K562 (cell line): Measurements from ENCODE around the gene OPA3. TPM values are rescaled to one million over a fixed set of nuclear protein-coding genes. Genes with fewer than 3 reads are reported as not detected.

Experiments used
- ATAC-seq: fragments of 200-7000 bp; cut with Tn5 transposase; 3 replicates; pipeline ENCODE4 v1.9.1; 2020; ENCODE audit warnings: moderate library complexity
- BruUV-seq: library from RNA; stranded (reverse); fragments of 400-500 nt; replicated peaks from 2 replicates; lab custom pipeline; 2021; lab: Mats Ljungman, UMichigan
- CTCF ChIA-PET: fragments of 300-600 bp; formaldehyde crosslinking; extraction: SDS; loops from one replicate; lab custom pipeline; 2021; ENCODE audit warnings: low intra/inter-chr PET ratio; lab: Yijun Ruan, JAX
- POLR2A ChIA-PET: fragments of 300-600, 350-650 bp; sonication (Branson Sonifier 250); formaldehyde crosslinking; extraction: SDS; loops from one replicate; lab custom pipeline; 2021; ENCODE audit warnings: antibody characterized with exemption, inconsistent platforms; lab: Yijun Ruan, JAX
- DNase-seq, 4 experiments: peaks; one replicate each; pipeline versions ENCODE4 v3.0.0 to v3.0.0-alpha.2; 2011 to 2018; ENCODE audit warnings: low spot score in 3 of 4, mixed read lengths in 3 of 4; ENCODE audit errors: extremely low read depth in 1 of 4
- FAIRE-seq: peaks from 2 replicates; lab custom pipeline; 2011; peaks lifted over from hg19 to GRCh38; lab: Jason Lieb, UNC
- H2AFZ ChIP-seq: 2 replicates; pipeline ENCODE4 v1.6.0; 2011; ENCODE audit warnings: low read depth, low read length, control low read depth, inconsistent platforms
- H3K27ac ChIP-seq: fragments of 200-600 bp; 3 replicates; pipeline ENCODE4 v1.8.0; 2011; ENCODE audit warnings: low read depth, mild to moderate bottlenecking, control low read depth, inconsistent platforms, low read length, moderate library complexity, mixed read lengths; ENCODE audit errors: extremely low read depth
- H3K27me3 ChIP-seq, 2 experiments: fragments of 300-600 bp in 1 of 2; 2 replicates in 1 of 2; 3 replicates in 1 of 2; pipeline versions ENCODE4 v1.6.0 to v1.8.0; 2011; ENCODE audit warnings: inconsistent platforms in 2 of 2, low read length in 2 of 2, mild to moderate bottlenecking in 1 of 2, mixed read lengths in 1 of 2, moderate library complexity in 1 of 2; ENCODE audit not compliant: control insufficient read depth in 2 of 2, insufficient read depth in 2 of 2
- H3K36me3 ChIP-seq: fragments of 300-600 bp; 3 replicates; pipeline ENCODE4 v1.8.0; 2011; ENCODE audit warnings: mild to moderate bottlenecking, low read length, inconsistent platforms; ENCODE audit not compliant: control insufficient read depth, insufficient read depth
- H3K4me1 ChIP-seq, 2 experiments: fragments of 200-600 bp in 1 of 2; replicated peaks in 1 of 2; 2 replicates in 1 of 2; 3 replicates in 1 of 2; pipeline versions ENCODE4 v1.5.1 to v1.8.0; 2011; ENCODE audit warnings: inconsistent platforms in 2 of 2, low read length in 2 of 2, mild to moderate bottlenecking in 1 of 2, mixed read lengths in 1 of 2, moderate library complexity in 1 of 2; ENCODE audit not compliant: control insufficient read depth in 2 of 2, insufficient read depth in 2 of 2
- H3K4me2 ChIP-seq: 2 replicates; pipeline ENCODE4 v1.6.1; 2011; ENCODE audit warnings: low read length, control low read depth, inconsistent platforms, mixed read lengths; ENCODE audit not compliant: insufficient read depth
- H3K4me3 ChIP-seq: fragments of 200-600 bp; sonication (generic), shearing (Covaris generic); 2 replicates; pipeline ENCODE4 v1.5.1; 2016; ENCODE audit warnings: control low read depth, inconsistent platforms
- H3K79me2 ChIP-seq: fragments of 200-600 bp; 3 replicates; pipeline ENCODE4 v1.8.0; 2011; ENCODE audit warnings: low read length, inconsistent platforms; ENCODE audit not compliant: control insufficient read depth, insufficient read depth
- H3K9ac ChIP-seq, 2 experiments: 2 replicates each; pipeline versions ENCODE4 v1.6.0 to v1.6.1; 2011; ENCODE audit warnings: low read depth in 2 of 2, low read length in 2 of 2, control low read depth in 1 of 2, inconsistent platforms in 1 of 2, mild to moderate bottlenecking in 1 of 2, mixed read lengths in 1 of 2; ENCODE audit not compliant: insufficient read depth in 1 of 2
- H3K9me1 ChIP-seq: one replicate; pipeline ENCODE4 v1.6.0; 2011; ENCODE audit warnings: inconsistent platforms, mild to moderate bottlenecking, low read length, moderate library complexity; ENCODE audit not compliant: control insufficient read depth, insufficient read depth
- H3K9me3 ChIP-seq: replicated peaks from 2 replicates; pipeline ENCODE4 v1.5.1; 2011; ENCODE audit warnings: low read depth, low read length, inconsistent platforms; ENCODE audit not compliant: control insufficient read depth, insufficient read depth
- H4K20me1 ChIP-seq: replicated peaks from 2 replicates; pipeline ENCODE4 v1.6.1; 2011; ENCODE audit warnings: low read length, inconsistent platforms, mixed read lengths; ENCODE audit not compliant: control insufficient read depth, insufficient read depth
- CBX3 ChIP-seq, 2 experiments: IDR thresholded peaks; 1 replicate in 1 of 2; 2 replicates in 1 of 2; pipeline ENCODE4 v1.6.1; 2012; ENCODE audit warnings: inconsistent platforms in 2 of 2, low read length in 2 of 2, borderline replicate concordance in 1 of 2, control low read depth in 1 of 2
- DNMT1 ChIP-seq: fragments of 450-650 bp; IDR thresholded peaks from 2 replicates; pipeline ENCODE4 v1.6.1; 2016; ENCODE audit warnings: antibody characterized with exemption, mild to moderate bottlenecking
- HMBOX1 ChIP-seq: sonication (generic); IDR thresholded peaks from 2 replicates; pipeline ENCODE4 v1.6.1; 2016
- MGA ChIP-seq: fragments of 450-650 bp; IDR thresholded peaks from 2 replicates; pipeline ENCODE4 v1.6.1; 2016; ENCODE audit warnings: mild to moderate bottlenecking, moderate library complexity
- NFIC ChIP-seq: fragments of 450-650 bp; IDR thresholded peaks from 2 replicates; pipeline ENCODE4 v1.6.1; 2017; ENCODE audit warnings: mild to moderate bottlenecking, inconsistent platforms
- RBM25 ChIP-seq: fragments of 200-400 bp; formaldehyde crosslinking; IDR thresholded peaks from 2 replicates; pipeline ENCODE4 v1.6.1; 2018; ENCODE audit warnings: low read length, low read depth, moderate library complexity; ENCODE audit not compliant: severe bottlenecking
- TOE1 ChIP-seq, 2 experiments: fragments of 450-650 bp in 1 of 2; sonication (generic) in 1 of 2; formaldehyde crosslinking in 1 of 2; IDR thresholded peaks; 2 replicates each; pipeline versions ENCODE4 v1.7.1 to v1.8.0; 2016 to 2022; ENCODE audit warnings: borderline replicate concordance in 2 of 2, mild to moderate bottlenecking in 2 of 2, antibody characterized with exemption in 1 of 2, inconsistent platforms in 1 of 2, low read depth in 1 of 2, missing genetic modification reagents in 1 of 2, moderate library complexity in 1 of 2
- WGBS: fragments of 100-300 bp; shearing (Covaris generic); methylation state at CpG from one replicate; pipeline ENCODE4 v1.1.6; 2016; ENCODE audit warnings: low coverage, mixed read lengths; ENCODE audit not compliant: insufficient coverage; ENCODE audit errors: missing lambda C conversion rate; 5-methylcytosine and 5-hydroxymethylcytosine counted together
- in situ Hi-C: fragments of 300-500 bp; cut with MboI; formaldehyde crosslinking; loops from 4 replicates; pipeline ENCODE4 v1.15.0; 2018; ENCODE audit warnings: inconsistent platforms, mixed read lengths
- intact Hi-C: fragments of 100-400 bp; cut with micrococcal nuclease; formaldehyde crosslinking; loops from 2 replicates; pipeline ENCODE4 v1.14.2; 2022
- polyA plus RNA-seq, 8 experiments: library from polyadenylated mRNA; depleted of rRNA in 4 of 8; stranded (reverse) in 5 of 8; unstranded in 3 of 8; fragments of >200 nt; fragmentation: Nextera tagmentation in 2 of 8; fragmentation: Illumina TruSeq in 1 of 8; extraction: Ambion mirVana in 2 of 8; extraction: Trizol in 1 of 8; gene quantifications; 2 replicates each; pipeline versions ENCODE4 v1.2.1 to v1.2.3, GENCODE V29; 2011 to 2014; ENCODE audit warnings: inconsistent platforms in 1 of 8, missing spikeins in 1 of 8
- total RNA-seq, 7 experiments: library from RNA; depleted of rRNA in 6 of 7; stranded (reverse); fragments of >200 nt in 6 of 7; fragmentation: Illumina TruSeq in 2 of 7; extraction: Trizol in 2 of 7; gene quantifications; 2 replicates each; pipeline versions ENCODE4 v1.2.1 to v1.2.3, GENCODE V29; 2011 to 2021; ENCODE audit warnings: low replicate concordance in 1 of 7

OPA3 gene
- total and polyA plus RNA-seq, 9 of the 15 experiments (the other 6 are each of a cell fraction or from before 2014, with no cell fraction given): 1.4 to 18.8 (median 9.0) TPM

GRCh38 chr19:45477713-45478453 is 106.7 kb downstream of the OPA3 start:
- H3K9ac ChIP-seq: peak overlapping the region; percentile 90 to 93; a peak in 3 of 4 replicates
- H3K4me1 ChIP-seq: peaks cover 8% of the 10 kb centered on the region in 2 experiments; a peak in 4 of 5 replicates
- WGBS: 6% methylated on average over 12 of the region's 12 CpGs
- H3K9me3 ChIP-seq: no peaks in the 10 kb centered on the region
- in situ Hi-C loops: loop anchor here (5.0 kb wide), 1 partner anchor 36 kb away; no protein-coding TSS in a partner anchor
- ATAC-seq (no peak), FAIRE-seq (no peak), DNase-seq (peak in 2 of 4 experiments; percentile 24 to 29)
- H3K4me2 ChIP-seq: peak overlapping the region; percentile 92
- BruUV-seq: no TSS peak
- H3K36me3 ChIP-seq: no peaks in the 10 kb centered on the region
- H4K20me1 ChIP-seq: no peaks in the 10 kb centered on the region
- no peaks in the 10 kb centered on the region for H3K27me3 ChIP-seq
- intact Hi-C loops: loop anchor here (1.0 kb wide), 3 partner anchors 35 to 51 kb away; no protein-coding TSS in a partner anchor
- no peaks in the 10 kb centered on the region for H3K79me2 ChIP-seq
- peak overlapping the region; percentile 71 for H2AFZ ChIP-seq
- POLR2A ChIA-PET: interaction anchor here (1.0 to 3.0 kb wide), 10 partner anchors 9 to 99 kb away, joined by 3 to 37 read pairs (median 6); partner anchors contain the start of genes FOSB and PPP1R13L
- peak overlapping the region; percentile 45 for H3K4me3 ChIP-seq
- CTCF ChIA-PET: interaction anchor here (0.7 to 6.9 kb wide), 10 partner anchors 9 to 489 kb away, joined by 3 to 179 read pairs (median 6); partner anchors contain the start of gene PPP1R13L
- H3K27ac ChIP-seq: peak overlapping the region; percentile 51; the same call in 2 of the 3 replicates
- no peaks in the 10 kb centered on the region for H3K9me1 ChIP-seq
- TF ChIP-seq TOE1 (IDR thresholded peaks at IDR 0.05; ENCODE audit: borderline replicate concordance) (no peak), TOE1 (CRISPR knock-in tag; IDR thresholded peaks at IDR 0.05; ENCODE audit: borderline replicate concordance, low read depth) (no peak), MGA (no peak), CBX3 (IDR thresholded peaks at IDR 0.05; ENCODE audit: borderline replicate concordance in 1 of 2, low read length in 2 of 2) (no peak), DNMT1 (0 out of 2 replicates have a peak, but pooled peaks have one; percentile 13), HMBOX1 (no peak), RBM25 (peak; percentile 58), NFIC (no peak)
